Activated CD8-positive, alpha-beta T cell treated with anti-CD3 and anti-CD28 coated beads for 36 hours (primary cell): ENCODE measurements around the gene EED. TPM values are rescaled to one million over a fixed set of nuclear protein-coding genes. Genes with fewer than 3 reads are reported as not detected.
A peak's percentile ranks its signal among the peaks of the same experiment; 100 is the strongest.

Source experiments
- ATAC-seq: fragments of 200-7000 bp; cut with Tn5 transposase; one replicate; pipeline ENCODE4 v1.10.0; 2021; ENCODE audit warnings: mild to moderate bottlenecking, moderate library complexity
- CTCF ChIA-PET: fragments of 350-600 bp; sonication (Branson Sonifier 250); formaldehyde crosslinking; loops from one replicate; lab custom pipeline; 2021; ENCODE audit warnings: antibody characterized with exemption; lab: Charles Lee
- POLR2A ChIA-PET: fragments of 350-600 bp; sonication (Branson Sonifier 250); formaldehyde crosslinking; loops from one replicate; lab custom pipeline; 2021; ENCODE audit warnings: antibody characterized with exemption; lab: Charles Lee
- DNase-seq: peaks from one replicate; pipeline ENCODE4 v3.0.0-alpha.2; 2020
- H3K27ac Mint-ChIP-seq: one replicate; pipeline ENCODE4 v1.8.0; 2021; ENCODE audit warnings: mild to moderate bottlenecking, mixed read lengths
- H3K27me3 Mint-ChIP-seq: one replicate; pipeline ENCODE4 v1.8.0; 2021; ENCODE audit warnings: mixed read lengths
- H3K36me3 Mint-ChIP-seq: one replicate; pipeline ENCODE4 v1.8.0; 2021; ENCODE audit warnings: low read depth, mixed read lengths
- H3K4me1 Mint-ChIP-seq: one replicate; pipeline ENCODE4 v1.8.0; 2021; ENCODE audit warnings: low read depth, mixed read lengths
- H3K4me3 Mint-ChIP-seq: one replicate; pipeline ENCODE4 v1.8.0; 2021; ENCODE audit warnings: mild to moderate bottlenecking, moderate library complexity, mixed read lengths
- H3K9me3 Mint-ChIP-seq: one replicate; pipeline ENCODE4 v1.8.0; 2021; ENCODE audit warnings: mixed read lengths
- CTCF ChIP-seq: fragments of 200-600 bp; IDR thresholded peaks from one replicate; pipeline ENCODE4 v1.8.0; 2022; ENCODE audit warnings: antibody characterized with exemption, mild to moderate bottlenecking
- intact Hi-C: fragments of 100-400 bp; cut with micrococcal nuclease; formaldehyde crosslinking; loops from one replicate; pipeline ENCODE4 v1.10.0; 2022
- total RNA-seq, 2 experiments: library from RNA; stranded (reverse); gene quantifications; one replicate each; pipeline ENCODE4 v1.2.3, GENCODE V29; 2021

Gene EED
- total RNA-seq, 2 experiments from 2014 or later, result 114 to 117 TPM

- Mint-ChIP-seq H3K27ac (peak overlapping the region; percentile 82), H3K9me3 (no peaks in the 10 kb centered on the region), H3K36me3 (peaks cover 46% of the 10 kb centered on the region), H3K27me3 (no peaks in the 10 kb centered on the region), H3K4me3 (no peak overlapping the region), H3K4me1 (peaks cover 45% of the 10 kb centered on the region)
- ATAC-seq (no peak), DNase-seq (no peak)
- no peak for TF ChIP-seq CTCF
- POLR2A ChIA-PET, result interaction anchor here (0.7 to 1.6 kb wide), 5 partner anchors 9 to 181 kb away, joined by 3 to 4 read pairs (median 3); partner anchors contain the start of gene PICALM
- intact Hi-C loops, result loop anchor here (5.0 kb wide), 1 partner anchor 38 kb away; no protein-coding TSS in a partner anchor
- CTCF ChIA-PET, result interaction anchor here (0.8 to 1.6 kb wide), 6 partner anchors 11 to 230 kb away, joined by 3 to 5 read pairs (median 4); no protein-coding TSS in a partner anchor
These were observed 5.0 kb downstream of the EED start for GRCh38 chr11:86249307-86250098.

GRCh38 chr11:86251345-86251744 lies 6.8 kb downstream of the EED start:
- ChIA-PET CTCF (interaction anchor here (0.8 to 0.9 kb wide), 3 partner anchors 39 to 396 kb away, joined by 3 to 4 read pairs (median 4); partner anchors contain the start of gene CCDC83), POLR2A (interaction anchor here (0.8 to 1.6 kb wide), 4 partner anchors 10 to 183 kb away, joined by 3 to 6 read pairs (median 4); partner anchors contain the start of gene PICALM)
- no peak for TF ChIP-seq CTCF
- no peaks in the 10 kb centered on the region for H3K27me3 Mint-ChIP-seq
- DNase-seq (no peak), ATAC-seq (peak; percentile 22)
- H3K4me1 Mint-ChIP-seq, result peaks cover 54% of the 10 kb centered on the region
- H3K36me3 Mint-ChIP-seq, result peaks cover 53% of the 10 kb centered on the region
- H3K4me3 Mint-ChIP-seq, result peak overlapping the region; percentile 58
- intact Hi-C loops, result no loop called here
- peak overlapping the region; percentile 66 for H3K27ac Mint-ChIP-seq
- H3K9me3 Mint-ChIP-seq, result no peaks in the 10 kb centered on the region

- Mint-ChIP-seq H3K4me3 (no peak overlapping the region), H3K9me3 (no peaks in the 10 kb centered on the region), H3K36me3 (peaks cover 59% of the 10 kb centered on the region), H3K27me3 (no peaks in the 10 kb centered on the region), H3K4me1 (peaks cover 32% of the 10 kb centered on the region), H3K27ac (peak overlapping the region; percentile 63)
- ChIA-PET CTCF (no interaction called here), POLR2A (interaction anchor here (1.2 to 1.3 kb wide), 2 partner anchors 9 to 13 kb away, joined by 3 to 4 read pairs; no protein-coding TSS in a partner anchor)
- intact Hi-C loops, result no loop called here
- TF ChIP-seq CTCF, result no peak
- DNase-seq, result no peak
- ATAC-seq, result no peak
These were observed 11.3 kb downstream of the EED start for GRCh38 chr11:86255896-86256295.

- H3K9me3 Mint-ChIP-seq, result no peaks in the 10 kb centered on the region
- no peak for ATAC-seq
- no peak for TF ChIP-seq CTCF
- intact Hi-C loops, result no loop called here
- peaks cover 28% of the 10 kb centered on the region for H3K4me1 Mint-ChIP-seq
- DNase-seq, result no peak
- POLR2A ChIA-PET, result interaction anchor here (1.3 kb wide), 1 partner anchor 12 kb away, joined by 3 read pairs; no protein-coding TSS in a partner anchor
- no peak overlapping the region for H3K27ac Mint-ChIP-seq
- H3K36me3 Mint-ChIP-seq, result peaks cover 60% of the 10 kb centered on the region
- CTCF ChIA-PET, result interaction anchor here (0.6 to 1.6 kb wide), 2 partner anchors 95 to 215 kb away, joined by 3 read pairs; no protein-coding TSS in a partner anchor
- H3K4me3 Mint-ChIP-seq, result no peak overlapping the region
- no peaks in the 10 kb centered on the region for H3K27me3 Mint-ChIP-seq
These were observed 12.1 kb downstream of the EED start for GRCh38 chr11:86256608-86257007.
